OCI-LY7 (cell line): ENCODE results near the gene PDGFRA. TPM values are rescaled to one million over a fixed set of nuclear protein-coding genes. Genes with fewer than 3 reads are reported as not detected.

Experiments used
- BruUV-seq: library from RNA; stranded (reverse); fragments of 400-500 nt; replicated peaks from 2 replicates; lab custom pipeline; 2021; lab: Mats Ljungman, UMichigan
- CTCF ChIA-PET: fragments of 300-600 bp; sonication (Branson Sonifier 250); formaldehyde crosslinking; loops from one replicate; lab custom pipeline; 2022; ENCODE audit warnings: antibody characterized with exemption; ENCODE audit not compliant: unreplicated experiment; lab: Charles Lee
- POLR2A ChIA-PET: fragments of 300-600 bp; sonication (Branson Sonifier 250); formaldehyde crosslinking; loops from one replicate; lab custom pipeline; 2022; ENCODE audit warnings: antibody characterized with exemption; lab: Charles Lee
- DNase-seq: peaks from one replicate; pipeline ENCODE4 v3.0.0-alpha.2; 2015; ENCODE audit warnings: low spot score
- H2AFZ ChIP-seq: fragments of 200-600 bp; sonication (generic), shearing (Covaris generic); 2 replicates; pipeline ENCODE4 v1.6.1; 2014; ENCODE audit warnings: mild to moderate bottlenecking, antibody characterized with exemption, low read length, moderate library complexity
- H3K27ac ChIP-seq: fragments of 200-600 bp; sonication (generic); 2 replicates; pipeline ENCODE4 v1.5.1; 2014; ENCODE audit warnings: mixed run types, low read depth, mild to moderate bottlenecking, moderate library complexity, low read length, inconsistent platforms; ENCODE audit not compliant: poor library complexity, severe bottlenecking
- H3K36me3 ChIP-seq: fragments of 200-600 bp; sonication (generic); 2 replicates; pipeline ENCODE4 v1.6.1; 2014; ENCODE audit warnings: mild to moderate bottlenecking, antibody characterized with exemption, low read length, moderate library complexity, mixed read lengths; ENCODE audit not compliant: insufficient read depth
- H3K4me1 ChIP-seq: fragments of 200-600 bp; sonication (generic); 2 replicates; pipeline ENCODE4 v1.5.1; 2014; ENCODE audit warnings: mild to moderate bottlenecking, low read length; ENCODE audit not compliant: insufficient read depth, poor library complexity, severe bottlenecking
- H3K4me2 ChIP-seq: fragments of 200-600 bp; sonication (generic); 2 replicates; pipeline ENCODE4 v1.6.1; 2014; ENCODE audit warnings: mild to moderate bottlenecking, low read length
- H3K4me3 ChIP-seq: fragments of 200-600 bp; sonication (generic); 2 replicates; pipeline ENCODE4 v1.5.1; 2014; ENCODE audit warnings: mild to moderate bottlenecking, low read depth, low read length; ENCODE audit not compliant: poor library complexity, severe bottlenecking
- H3K79me2 ChIP-seq: fragments of 200-600 bp; sonication (generic); 2 replicates; pipeline ENCODE4 v1.6.1; 2016; ENCODE audit warnings: low read depth, mild to moderate bottlenecking, low read length, moderate library complexity, mixed read lengths; ENCODE audit not compliant: insufficient read depth
- H3K9me2 ChIP-seq: fragments of 200-600 bp; sonication (generic); 2 replicates; pipeline ENCODE4 v1.6.1; 2016; ENCODE audit warnings: mild to moderate bottlenecking, low read length, mixed read lengths; ENCODE audit not compliant: insufficient read depth
- H3K9me3 ChIP-seq: fragments of 200-600 bp; sonication (generic); 2 replicates; pipeline ENCODE4 v1.6.1; 2014; ENCODE audit warnings: mild to moderate bottlenecking, mixed run types, low read length, mixed read lengths
- H4K20me1 ChIP-seq: fragments of 200-600 bp; sonication (generic); 2 replicates; pipeline ENCODE4 v1.6.1; 2014; ENCODE audit warnings: mild to moderate bottlenecking, antibody characterized with exemption, low read length, moderate library complexity, mixed read lengths; ENCODE audit not compliant: insufficient read depth
- CTCF ChIP-seq: fragments of 200-600 bp; sonication (generic); conservative IDR thresholded peaks from 2 replicates; pipeline ENCODE4 v1.5.1; 2014; ENCODE audit warnings: mild to moderate bottlenecking, antibody characterized with exemption, low read length, moderate library complexity, mixed read lengths
- EZH2phosphoT487 ChIP-seq: fragments of 200-600 bp; sonication (generic); IDR thresholded peaks from 2 replicates; pipeline ENCODE4 v1.6.1; 2018; ENCODE audit warnings: low read depth, borderline replicate concordance, mild to moderate bottlenecking, mixed run types, antibody characterized with exemption, low read length, moderate library complexity, mixed read lengths
- intact Hi-C: fragments of 100-400 bp; cut with micrococcal nuclease; formaldehyde crosslinking; loops from one replicate; pipeline ENCODE4 v1.10.0; 2022; ENCODE audit not compliant: unreplicated experiment
- total RNA-seq, 2 experiments: library from RNA; depleted of rRNA in 1 of 2; stranded (reverse); fragments of >200 nt in 1 of 2; shearing (Covaris generic) in 1 of 2; gene quantifications; 2 replicates each; pipeline ENCODE4 v1.2.3, GENCODE V29; 2014 to 2022

Gene PDGFRA
- total RNA-seq, 2 experiments from 2014 or later: not detected

- intact Hi-C loops: loop anchor here (5.0 to 10.0 kb wide), 5 partner anchors 299 to 1217 kb away; no protein-coding TSS in a partner anchor
- TF ChIP-seq EZH2phosphoT487: no peak
- TF ChIP-seq CTCF: no peak
Observed at GRCh38 chr4:54231419-54231767, 2.3 kb downstream of the PDGFRA start.

GRCh38 chr4:54231768-54232688 lies 2.9 kb downstream of the PDGFRA start:
- H3K9me2 ChIP-seq: no peaks in the 10 kb centered on the region
- H4K20me1 ChIP-seq: no peaks in the 10 kb centered on the region
- H3K79me2 ChIP-seq: no peaks in the 10 kb centered on the region
- intact Hi-C loops: loop anchor here (5.0 to 10.0 kb wide), 5 partner anchors 300 to 1217 kb away; no protein-coding TSS in a partner anchor
- BruUV-seq: no TSS peak
- POLR2A ChIA-PET: no interaction called here
- no peak overlapping the region for H3K4me3 ChIP-seq
- no peaks in the 10 kb centered on the region for H3K36me3 ChIP-seq
- CTCF ChIA-PET: no interaction called here
- peaks cover 3% of the 10 kb centered on the region for H3K4me1 ChIP-seq
- TF ChIP-seq CTCF: no peak
- TF ChIP-seq EZH2phosphoT487: no peak
- DNase-seq: no peak
- H3K4me2 ChIP-seq: no peak overlapping the region
- no peaks in the 10 kb centered on the region for H3K9me3 ChIP-seq
- H2AFZ ChIP-seq: no peak overlapping the region
- H3K27ac ChIP-seq: no peak overlapping the region

More at GRCh38 chr4:54231419-54231767, 2.3 kb downstream of the PDGFRA start:
- ChIA-PET CTCF (no interaction called here), POLR2A (no interaction called here)
- H3K4me3 ChIP-seq: no peak overlapping the region
- no peak for DNase-seq
- H3K9me2 ChIP-seq: no peaks in the 10 kb centered on the region
- peaks cover 3% of the 10 kb centered on the region for H3K4me1 ChIP-seq
- no peaks in the 10 kb centered on the region for H3K36me3 ChIP-seq
- H3K9me3 ChIP-seq: no peaks in the 10 kb centered on the region
- no peak overlapping the region for H3K27ac ChIP-seq
- no peak overlapping the region for H3K4me2 ChIP-seq
- no peaks in the 10 kb centered on the region for H4K20me1 ChIP-seq
- no peak overlapping the region for H2AFZ ChIP-seq
- no peaks in the 10 kb centered on the region for H3K79me2 ChIP-seq
- BruUV-seq: no TSS peak

GRCh38 chr4:54233277-54233696 lies 4.2 kb downstream of the PDGFRA start:
- no peak overlapping the region for H2AFZ ChIP-seq

More at GRCh38 chr4:54233277-54233696, 4.2 kb downstream of the PDGFRA start:
- intact Hi-C loops: loop anchor here (5.0 to 10.0 kb wide), 5 partner anchors 301 to 1218 kb away; no protein-coding TSS in a partner anchor
- no peak overlapping the region for H3K4me2 ChIP-seq
- H3K4me3 ChIP-seq: no peak overlapping the region
- POLR2A ChIA-PET: no interaction called here
- H3K36me3 ChIP-seq: no peaks in the 10 kb centered on the region
- no peak for DNase-seq
- no peaks in the 10 kb centered on the region for H3K9me3 ChIP-seq
- H3K9me2 ChIP-seq: no peaks in the 10 kb centered on the region
- CTCF ChIA-PET: interaction anchor here (1.0 kb wide), 1 partner anchor 302 kb away, joined by 6 read pairs; no protein-coding TSS in a partner anchor
- H4K20me1 ChIP-seq: no peaks in the 10 kb centered on the region
- no peaks in the 10 kb centered on the region for H3K79me2 ChIP-seq
- H3K27ac ChIP-seq: no peak overlapping the region
- TF ChIP-seq EZH2phosphoT487: no peak
- peak; percentile 71 for TF ChIP-seq CTCF
- H3K4me1 ChIP-seq: no peaks in the 10 kb centered on the region
- no TSS peak for BruUV-seq
